ENCODE data around the gene SLC24A3.

Gene SLC24A3

GRCh38 chr20:19758501-19759331 lies 546.3 kb downstream of the SLC24A3 start:
- no peak for DNase-seq

- no peak for DNase-seq
These were observed 547.9 kb downstream of the SLC24A3 start for GRCh38 chr20:19760371-19760721.

GRCh38 chr20:19761326-19761725 lies 548.9 kb downstream of the SLC24A3 start:
- DNase-seq: no peak

- DNase-seq: no peak
These were observed 549.4 kb downstream of the SLC24A3 start for GRCh38 chr20:19761841-19762240.

- DNase-seq: no peak
These were observed 551.8 kb downstream of the SLC24A3 start for GRCh38 chr20:19764207-19764606.

GRCh38 chr20:19765266-19765665 lies 552.8 kb downstream of the SLC24A3 start:
- DNase-seq: no peak

GRCh38 chr20:19765913-19766312 lies 553.5 kb downstream of the SLC24A3 start:
- DNase-seq: no peak

GRCh38 chr20:19767070-19767469 lies 554.6 kb downstream of the SLC24A3 start:
- DNase-seq: no peak

GRCh38 chr20:19768325-19768842 lies 555.9 kb downstream of the SLC24A3 start:
- no peak for DNase-seq

- no peak for DNase-seq
These were observed 557.1 kb downstream of the SLC24A3 start for GRCh38 chr20:19769507-19769906.

- DNase-seq: no peak
These were observed 557.9 kb downstream of the SLC24A3 start for GRCh38 chr20:19770375-19770774.

- DNase-seq: no peak
These were observed 558.6 kb downstream of the SLC24A3 start for GRCh38 chr20:19771031-19771430.

Measured in RPMI8226 (cell line).